ENCODE measurements around the gene TMEM37. TPM values are rescaled to one million over a fixed set of nuclear protein-coding genes. Genes with fewer than 3 reads are reported as not detected.

TMEM37 gene
- total and polyA plus RNA-seq, 2 of the 8 experiments (the other 6 are each of a cell fraction or from before 2014, with no cell fraction given), result 11.0 to 16.2 TPM

- TF ChIP-seq POLR2AphosphoS5 (IDR thresholded peaks at IDR 0.05; ENCODE audit: low read depth, low read length) (no peak), RFX5 (IDR thresholded peaks at IDR 0.05; ENCODE audit: borderline replicate concordance, low read depth, low read length) (no peak), SIX5 (IDR thresholded peaks at IDR 0.05; ENCODE audit: low read depth, low read length) (no peak)
Measured at GRCh38 chr2:119440501-119440870, 8.8 kb downstream of the TMEM37 start (continued).
